GM12801 (cell line): ENCODE results near the gene RAI1.

Source experiments
- CTCF ChIP-seq: IDR thresholded peaks from one replicate; pipeline ENCODE4 v1.5.1; 2011; ENCODE audit warnings: control low read depth; ENCODE audit not compliant: insufficient read length; ENCODE audit errors: extremely low read depth

RAI1 gene

GRCh38 chr17:17774009-17774881 is 93.0 kb downstream of the RAI1 start:
- no peak for TF ChIP-seq CTCF

- no peak for TF ChIP-seq CTCF
These were observed 95.6 kb downstream of the RAI1 start for GRCh38 chr17:17776889-17777288.

- no peak for TF ChIP-seq CTCF
These were observed 97.2 kb downstream of the RAI1 start for GRCh38 chr17:17778308-17779014.

GRCh38 chr17:17779015-17779611 is 97.9 kb downstream of the RAI1 start:
- TF ChIP-seq CTCF = no peak

- no peak for TF ChIP-seq CTCF
These were observed 99.8 kb downstream of the RAI1 start for GRCh38 chr17:17780922-17781590.

GRCh38 chr17:17781591-17782496 is 100.6 kb downstream of the RAI1 start:
- TF ChIP-seq CTCF = no peak
